Nephron progenitor cell (in vitro differentiated cells): ENCODE results near the gene GOLIM4.

Source experiments
- DNase-seq: peaks from one replicate; pipeline ENCODE4 v3.0.0; 2021
- H3K27ac Mint-ChIP-seq: 2 replicates; pipeline ENCODE4 v1.8.0; 2021; ENCODE audit warnings: mild to moderate bottlenecking, moderate library complexity, mixed read lengths
- H3K27me3 Mint-ChIP-seq: 2 replicates; pipeline ENCODE4 v1.8.0; 2021; ENCODE audit warnings: mild to moderate bottlenecking, low read depth, mixed read lengths; ENCODE audit not compliant: poor library complexity
- H3K36me3 Mint-ChIP-seq: 2 replicates; pipeline ENCODE4 v1.8.0; 2021; ENCODE audit warnings: low read depth, mixed read lengths
- H3K4me1 Mint-ChIP-seq: 2 replicates; pipeline ENCODE4 v1.8.0; 2021; ENCODE audit warnings: mixed read lengths
- H3K4me3 Mint-ChIP-seq: 2 replicates; pipeline ENCODE4 v1.8.0; 2021; ENCODE audit warnings: mild to moderate bottlenecking, moderate library complexity, mixed read lengths
- H3K9me3 Mint-ChIP-seq: 2 replicates; pipeline ENCODE4 v1.8.0; 2021; ENCODE audit warnings: mild to moderate bottlenecking, moderate library complexity, mixed read lengths
- CTCF ChIP-seq: fragments of 200-600 bp; sonication (generic); IDR thresholded peaks from 2 replicates; pipeline ENCODE4 v1.5.0; 2021; ENCODE audit warnings: antibody characterized with exemption

GOLIM4 gene

DNA sequence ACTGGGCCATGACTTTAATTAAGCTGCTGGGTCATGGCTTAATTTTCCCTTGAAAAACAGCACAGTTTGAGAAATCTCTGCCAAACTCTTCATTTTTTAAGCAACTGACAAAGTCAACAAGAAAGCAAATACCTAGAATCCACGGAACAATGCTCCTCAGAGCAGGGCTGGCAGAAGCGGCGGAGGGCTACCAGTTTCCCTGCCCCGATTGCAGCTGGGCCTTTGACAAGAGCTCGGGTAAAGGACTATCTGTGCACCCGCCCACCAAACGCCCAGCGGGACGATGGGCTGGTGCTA is 1.2 kb downstream of the GOLIM4 start:
- Mint-ChIP-seq H3K4me1 (peaks cover 58% of the 10 kb centered on the region), H3K27ac (peak overlapping the region; percentile 84)

GRCh38 chr3:168093790-168094189 is 1.9 kb downstream of the GOLIM4 start:
- TF ChIP-seq CTCF, result no peak
- Mint-ChIP-seq H3K9me3 (no peaks in the 10 kb centered on the region), H3K27ac (no peak overlapping the region), H3K4me3 (peak overlapping the region; percentile 92), H3K36me3 (no peaks in the 10 kb centered on the region), H3K27me3 (no peaks in the 10 kb centered on the region), H3K4me1 (peaks cover 62% of the 10 kb centered on the region)
- no peak for DNase-seq

More for the DNA sequence above, 1.2 kb downstream of the GOLIM4 start:
- H3K27me3 Mint-ChIP-seq, result peaks cover 4% of the 10 kb centered on the region
- H3K36me3 Mint-ChIP-seq, result no peaks in the 10 kb centered on the region
- DNase-seq, result no peak
- H3K9me3 Mint-ChIP-seq, result no peaks in the 10 kb centered on the region
- peak overlapping the region; percentile 92 for H3K4me3 Mint-ChIP-seq
- no peak for TF ChIP-seq CTCF

DNA sequence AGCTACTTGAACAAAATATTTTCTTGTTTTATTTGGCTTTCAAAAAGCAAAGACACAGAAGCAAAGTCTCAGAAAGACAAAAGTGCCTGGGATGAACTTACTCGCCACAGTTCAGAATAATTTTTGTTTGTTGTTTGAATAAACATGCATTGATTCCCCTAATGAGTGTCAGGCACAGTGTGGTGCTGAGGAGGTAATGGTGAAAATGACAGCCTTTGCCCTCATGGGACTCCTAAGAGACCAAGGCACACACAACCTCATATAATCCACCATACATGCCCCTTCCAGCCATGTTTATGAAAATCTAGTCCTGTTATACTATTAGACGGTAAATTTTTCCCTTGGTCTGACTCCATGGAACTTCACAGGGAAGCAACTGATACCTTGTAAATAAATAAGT is 2.5 kb downstream of the GOLIM4 start:
- no peaks in the 10 kb centered on the region for H3K36me3 Mint-ChIP-seq
- H3K9me3 Mint-ChIP-seq, result no peaks in the 10 kb centered on the region
- no peak for DNase-seq
- peak overlapping the region; percentile 82 for H3K27ac Mint-ChIP-seq
- no peaks in the 10 kb centered on the region for H3K27me3 Mint-ChIP-seq
- peak overlapping the region; percentile 92 for H3K4me3 Mint-ChIP-seq
- H3K4me1 Mint-ChIP-seq, result peaks cover 68% of the 10 kb centered on the region
- TF ChIP-seq CTCF, result no peak

- no peak for TF ChIP-seq CTCF
- H3K36me3 Mint-ChIP-seq, result no peaks in the 10 kb centered on the region
- H3K4me1 Mint-ChIP-seq, result peaks cover 67% of the 10 kb centered on the region
- no peak overlapping the region for H3K27ac Mint-ChIP-seq
- H3K4me3 Mint-ChIP-seq, result peak overlapping the region; percentile 92
- DNase-seq, result no peak
- no peaks in the 10 kb centered on the region for H3K9me3 Mint-ChIP-seq
- no peaks in the 10 kb centered on the region for H3K27me3 Mint-ChIP-seq
These were observed 3.8 kb downstream of the GOLIM4 start for GRCh38 chr3:168091941-168092340.

DNA sequence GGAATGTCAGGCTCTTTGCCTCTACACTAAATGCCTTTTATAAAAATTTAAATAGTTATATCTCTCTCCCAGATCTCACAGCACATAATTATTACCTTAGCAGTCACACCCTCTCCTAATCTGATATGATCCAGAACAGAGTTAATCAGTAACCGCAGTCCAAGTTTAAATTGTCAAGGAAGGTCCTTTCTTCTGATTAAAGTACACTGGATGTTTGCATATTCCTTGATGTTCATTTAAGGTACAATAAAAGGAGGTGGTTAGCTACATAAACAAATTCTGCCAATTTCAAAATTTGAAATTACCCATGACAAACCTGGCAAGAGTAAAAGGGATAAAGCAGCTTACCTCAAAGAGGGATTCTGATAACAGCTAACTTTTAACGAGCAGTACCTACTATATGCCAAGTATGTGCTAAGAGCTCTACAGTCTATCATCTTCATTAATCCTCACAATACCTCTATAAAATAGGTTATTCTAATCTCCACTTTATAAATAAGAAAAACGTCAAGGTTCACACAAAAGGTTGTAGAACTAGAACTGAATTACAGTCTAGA is 4.3 kb downstream of the GOLIM4 start:
- no peak for TF ChIP-seq CTCF
- no peak overlapping the region for H3K27ac Mint-ChIP-seq
- no peak overlapping the region for H3K4me3 Mint-ChIP-seq
- H3K9me3 Mint-ChIP-seq, result no peaks in the 10 kb centered on the region
- H3K4me1 Mint-ChIP-seq, result peaks cover 61% of the 10 kb centered on the region
- no peaks in the 10 kb centered on the region for H3K36me3 Mint-ChIP-seq
- no peaks in the 10 kb centered on the region for H3K27me3 Mint-ChIP-seq
- DNase-seq, result no peak

- no peaks in the 10 kb centered on the region for H3K36me3 Mint-ChIP-seq
- H3K27me3 Mint-ChIP-seq, result no peaks in the 10 kb centered on the region
- TF ChIP-seq CTCF, result no peak
- H3K27ac Mint-ChIP-seq, result no peak overlapping the region
- H3K4me1 Mint-ChIP-seq, result peaks cover 56% of the 10 kb centered on the region
- no peak overlapping the region for H3K4me3 Mint-ChIP-seq
- no peaks in the 10 kb centered on the region for H3K9me3 Mint-ChIP-seq
- no peak for DNase-seq
These were observed 5.2 kb downstream of the GOLIM4 start for GRCh38 chr3:168090306-168091085.
